ENCODE results near the gene VAMP3.

Gene VAMP3

GRCh38 chr1:7824701-7825100, 53.6 kb downstream of the VAMP3 start:
- no peak for DNase-seq

DNA sequence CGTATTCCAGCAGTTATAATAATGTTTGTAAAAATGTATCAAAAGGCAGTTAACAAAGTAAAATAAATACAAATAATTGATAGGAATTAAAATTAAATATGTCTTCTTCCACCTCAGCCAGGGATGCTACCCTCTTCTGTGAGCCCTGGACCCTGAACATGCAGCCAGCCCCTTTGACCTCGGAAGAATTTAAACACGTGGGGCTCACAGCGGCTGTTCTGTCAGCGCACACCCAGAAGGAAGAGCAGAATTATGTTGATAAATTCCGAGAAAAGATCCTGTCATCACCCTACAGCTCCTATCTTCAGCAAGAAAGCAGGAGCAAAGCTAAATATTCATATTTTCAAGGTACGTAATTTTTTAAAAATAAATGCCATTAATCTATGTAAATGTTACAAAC, 55.3 kb downstream of the VAMP3 start:
- DNase-seq, result no peak

DNA sequence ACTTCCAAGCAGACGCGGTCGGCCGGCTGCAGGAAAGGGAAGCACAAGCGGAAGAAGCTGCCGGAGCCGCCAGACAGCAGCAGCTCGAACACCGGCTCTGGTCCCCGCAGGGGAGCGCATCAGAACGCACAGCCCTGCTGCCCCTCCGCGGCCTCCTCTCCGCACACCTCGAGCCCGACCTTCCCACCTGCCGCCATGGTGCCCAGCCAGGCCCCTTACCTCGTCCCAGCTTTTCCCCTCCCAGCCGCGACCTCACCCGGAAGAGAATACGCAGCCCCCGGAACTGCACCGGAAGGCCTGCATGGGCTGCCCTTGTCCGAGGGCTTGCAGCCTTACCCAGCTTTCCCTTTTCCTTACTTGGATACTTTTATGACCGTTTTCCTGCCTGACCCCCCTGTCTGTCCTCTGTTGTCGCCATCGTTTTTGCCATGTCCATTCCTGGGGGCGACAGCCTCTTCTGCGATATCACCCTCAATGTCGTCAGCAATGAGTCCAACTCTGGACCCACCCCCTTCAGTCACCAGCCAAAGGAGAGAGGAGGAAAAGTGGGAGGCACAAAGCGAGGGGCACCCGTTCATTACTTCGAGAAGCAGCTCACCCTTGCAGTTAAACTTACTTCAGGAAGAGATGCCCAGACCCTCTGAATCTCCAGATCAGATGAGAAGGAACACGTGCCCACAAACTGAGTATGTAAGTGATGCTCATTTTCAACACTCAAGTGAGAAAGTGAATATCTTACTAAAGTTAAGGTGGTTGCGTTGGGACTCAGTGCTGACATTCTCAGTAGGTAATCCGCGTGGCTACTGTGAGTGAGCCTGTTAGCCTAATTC, 56.2 kb downstream of the VAMP3 start:
- DNase-seq, result no peak

Data from NCI-H1417 treated with DMSO at 0.1 percent for 48 hours (cell line).